ENCODE measurements around the gene TBC1D7.

DNA sequence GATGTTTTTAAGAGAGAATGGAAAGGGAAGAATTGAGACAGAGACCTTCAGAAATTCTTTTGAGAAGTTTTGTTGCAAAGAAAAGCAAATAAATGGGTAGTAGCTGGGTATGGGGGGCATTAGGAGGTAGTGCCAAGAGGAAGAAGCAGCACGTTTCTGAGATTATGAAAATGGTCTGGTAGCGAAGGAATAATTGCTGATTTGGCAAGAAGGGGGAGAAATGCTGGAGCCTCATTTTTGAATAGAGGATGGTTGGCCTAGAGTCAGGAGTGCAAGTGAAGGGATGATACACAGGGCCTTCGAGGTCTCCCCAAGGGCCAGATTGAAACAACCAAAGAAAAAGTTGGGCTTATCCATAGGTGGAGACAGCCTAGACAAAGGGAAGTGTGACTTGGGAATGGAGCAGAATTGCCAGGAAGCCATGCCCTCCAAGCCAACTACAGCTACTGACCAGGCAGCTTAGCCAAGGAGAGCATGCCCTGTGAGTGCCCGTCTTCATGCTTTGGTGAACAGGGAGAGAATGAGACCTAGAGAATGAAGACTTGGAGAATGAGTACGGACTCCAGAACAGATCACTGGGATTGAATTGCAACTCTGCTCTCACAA, 14.2 kb upstream of the TBC1D7 start:
- TF ChIP-seq, protein P1, sequence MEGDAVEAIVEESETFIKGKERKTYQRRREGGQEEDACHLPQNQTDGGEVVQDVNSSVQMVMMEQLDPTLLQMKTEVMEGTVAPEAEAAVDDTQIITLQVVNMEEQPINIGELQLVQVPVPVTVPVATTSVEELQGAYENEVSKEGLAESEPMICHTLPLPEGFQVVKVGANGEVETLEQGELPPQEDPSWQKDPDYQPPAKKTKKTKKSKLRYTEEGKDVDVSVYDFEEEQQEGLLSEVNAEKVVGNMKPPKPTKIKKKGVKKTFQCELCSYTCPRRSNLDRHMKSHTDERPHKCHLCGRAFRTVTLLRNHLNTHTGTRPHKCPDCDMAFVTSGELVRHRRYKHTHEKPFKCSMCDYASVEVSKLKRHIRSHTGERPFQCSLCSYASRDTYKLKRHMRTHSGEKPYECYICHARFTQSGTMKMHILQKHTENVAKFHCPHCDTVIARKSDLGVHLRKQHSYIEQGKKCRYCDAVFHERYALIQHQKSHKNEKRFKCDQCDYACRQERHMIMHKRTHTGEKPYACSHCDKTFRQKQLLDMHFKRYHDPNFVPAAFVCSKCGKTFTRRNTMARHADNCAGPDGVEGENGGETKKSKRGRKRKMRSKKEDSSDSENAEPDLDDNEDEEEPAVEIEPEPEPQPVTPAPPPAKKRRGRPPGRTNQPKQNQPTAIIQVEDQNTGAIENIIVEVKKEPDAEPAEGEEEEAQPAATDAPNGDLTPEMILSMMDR (IDR thresholded peaks at IDR 0.05), result no peak
- TF ChIP-seq, protein P2, sequence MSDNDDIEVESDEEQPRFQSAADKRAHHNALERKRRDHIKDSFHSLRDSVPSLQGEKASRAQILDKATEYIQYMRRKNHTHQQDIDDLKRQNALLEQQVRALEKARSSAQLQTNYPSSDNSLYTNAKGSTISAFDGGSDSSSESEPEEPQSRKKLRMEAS (IDR thresholded peaks at IDR 0.05; ENCODE audit: low read depth), result no peak
- TF ChIP-seq, protein P3, sequence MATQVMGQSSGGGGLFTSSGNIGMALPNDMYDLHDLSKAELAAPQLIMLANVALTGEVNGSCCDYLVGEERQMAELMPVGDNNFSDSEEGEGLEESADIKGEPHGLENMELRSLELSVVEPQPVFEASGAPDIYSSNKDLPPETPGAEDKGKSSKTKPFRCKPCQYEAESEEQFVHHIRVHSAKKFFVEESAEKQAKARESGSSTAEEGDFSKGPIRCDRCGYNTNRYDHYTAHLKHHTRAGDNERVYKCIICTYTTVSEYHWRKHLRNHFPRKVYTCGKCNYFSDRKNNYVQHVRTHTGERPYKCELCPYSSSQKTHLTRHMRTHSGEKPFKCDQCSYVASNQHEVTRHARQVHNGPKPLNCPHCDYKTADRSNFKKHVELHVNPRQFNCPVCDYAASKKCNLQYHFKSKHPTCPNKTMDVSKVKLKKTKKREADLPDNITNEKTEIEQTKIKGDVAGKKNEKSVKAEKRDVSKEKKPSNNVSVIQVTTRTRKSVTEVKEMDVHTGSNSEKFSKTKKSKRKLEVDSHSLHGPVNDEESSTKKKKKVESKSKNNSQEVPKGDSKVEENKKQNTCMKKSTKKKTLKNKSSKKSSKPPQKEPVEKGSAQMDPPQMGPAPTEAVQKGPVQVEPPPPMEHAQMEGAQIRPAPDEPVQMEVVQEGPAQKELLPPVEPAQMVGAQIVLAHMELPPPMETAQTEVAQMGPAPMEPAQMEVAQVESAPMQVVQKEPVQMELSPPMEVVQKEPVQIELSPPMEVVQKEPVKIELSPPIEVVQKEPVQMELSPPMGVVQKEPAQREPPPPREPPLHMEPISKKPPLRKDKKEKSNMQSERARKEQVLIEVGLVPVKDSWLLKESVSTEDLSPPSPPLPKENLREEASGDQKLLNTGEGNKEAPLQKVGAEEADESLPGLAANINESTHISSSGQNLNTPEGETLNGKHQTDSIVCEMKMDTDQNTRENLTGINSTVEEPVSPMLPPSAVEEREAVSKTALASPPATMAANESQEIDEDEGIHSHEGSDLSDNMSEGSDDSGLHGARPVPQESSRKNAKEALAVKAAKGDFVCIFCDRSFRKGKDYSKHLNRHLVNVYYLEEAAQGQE (IDR thresholded peaks at IDR 0.05; ENCODE audit: low read depth, low read length), result no peak
- TF ChIP-seq, protein P4, sequence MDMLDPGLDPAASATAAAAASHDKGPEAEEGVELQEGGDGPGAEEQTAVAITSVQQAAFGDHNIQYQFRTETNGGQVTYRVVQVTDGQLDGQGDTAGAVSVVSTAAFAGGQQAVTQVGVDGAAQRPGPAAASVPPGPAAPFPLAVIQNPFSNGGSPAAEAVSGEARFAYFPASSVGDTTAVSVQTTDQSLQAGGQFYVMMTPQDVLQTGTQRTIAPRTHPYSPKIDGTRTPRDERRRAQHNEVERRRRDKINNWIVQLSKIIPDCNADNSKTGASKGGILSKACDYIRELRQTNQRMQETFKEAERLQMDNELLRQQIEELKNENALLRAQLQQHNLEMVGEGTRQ (IDR thresholded peaks at IDR 0.05; ENCODE audit: borderline replicate concordance, low read depth, low read length), result no peak
- TF ChIP-seq POLR2AphosphoS5 (IDR thresholded peaks at IDR 0.05; ENCODE audit: low read depth, low read length) (no peak), MEF2A (IDR thresholded peaks at IDR 0.05; ENCODE audit: borderline replicate concordance, low read depth) (no peak), EZH2phosphoT487 (IDR thresholded peaks at IDR 0.05; ENCODE audit: borderline replicate concordance, low read depth) (no peak), TAF1 (IDR thresholded peaks at IDR 0.05; ENCODE audit: borderline replicate concordance, low read depth, low read length) (no peak), FOSL2 (IDR thresholded peaks at IDR 0.05; ENCODE audit: borderline replicate concordance, low read depth) (no peak), JUND (IDR thresholded peaks at IDR 0.05) (no peak), NRF1 (IDR thresholded peaks at IDR 0.05; ENCODE audit: low read depth, low read length) (no peak)
- TF ChIP-seq, protein P5, sequence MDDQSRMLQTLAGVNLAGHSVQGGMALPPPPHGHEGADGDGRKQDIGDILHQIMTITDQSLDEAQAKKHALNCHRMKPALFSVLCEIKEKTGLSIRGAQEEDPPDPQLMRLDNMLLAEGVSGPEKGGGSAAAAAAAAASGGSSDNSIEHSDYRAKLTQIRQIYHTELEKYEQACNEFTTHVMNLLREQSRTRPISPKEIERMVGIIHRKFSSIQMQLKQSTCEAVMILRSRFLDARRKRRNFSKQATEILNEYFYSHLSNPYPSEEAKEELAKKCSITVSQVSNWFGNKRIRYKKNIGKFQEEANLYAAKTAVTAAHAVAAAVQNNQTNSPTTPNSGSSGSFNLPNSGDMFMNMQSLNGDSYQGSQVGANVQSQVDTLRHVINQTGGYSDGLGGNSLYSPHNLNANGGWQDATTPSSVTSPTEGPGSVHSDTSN (IDR thresholded peaks at IDR 0.05), result no peak

All from SK-N-SH (cell line).